HCT116 (cell line): Measurements from ENCODE around the gene DDX10. TPM values are rescaled to one million over a fixed set of nuclear protein-coding genes. Genes with fewer than 3 reads are reported as not detected.

Experiments
- ATAC-seq: fragments of 200-7000 bp; cut with Tn5 transposase; 2 replicates; pipeline ENCODE4 v1.9.1; 2020; ENCODE audit warnings: mild to moderate bottlenecking, moderate library complexity
- BruUV-seq: library from RNA; stranded (reverse); fragments of 400-500 nt; replicated peaks from 2 replicates; lab custom pipeline; 2021; lab: Mats Ljungman, UMichigan
- CTCF ChIA-PET: fragments of 300-600 bp; sonication (Branson Sonifier 250); formaldehyde crosslinking; loops from one replicate; lab custom pipeline; 2021; ENCODE audit warnings: antibody characterized with exemption; lab: Charles Lee
- POLR2A ChIA-PET: fragments of 300-600, 350-600 bp; sonication (Branson Sonifier 250); formaldehyde crosslinking; loops from one replicate; lab custom pipeline; 2021; ENCODE audit warnings: antibody characterized with exemption; lab: Charles Lee
- RAD21 ChIA-PET, 2 experiments: fragments of 300-600 bp; sonication (Branson Sonifier 250); formaldehyde crosslinking; loops; one replicate each; lab custom pipeline; 2023; ENCODE audit warnings: low total read pairs in 2 of 2; ENCODE audit not compliant: uncharacterized antibody in 2 of 2, unreplicated experiment in 2 of 2, low non-redundant PET in 1 of 2; lab: Charles Lee
- DNase-seq: peaks from one replicate; pipeline ENCODE4 v3.0.0-alpha.2; 2010; ENCODE audit warnings: low read depth, low spot score
- H2AFZ ChIP-seq: fragments of 200-600 bp; shearing (Covaris generic), sonication (generic); 2 replicates; pipeline ENCODE4 v1.6.1; 2017; ENCODE audit warnings: low read depth, mixed run types, mixed read lengths, antibody characterized with exemption, low read length; ENCODE audit not compliant: poor library complexity, severe bottlenecking
- H3K27ac ChIP-seq: 2 replicates; pipeline ENCODE4 v1.5.1; 2012; ENCODE audit warnings: low read depth, low read length
- H3K27me3 ChIP-seq: fragments of 200-600 bp; sonication (generic); 2 replicates; pipeline ENCODE4 v1.6.1; 2016; ENCODE audit warnings: mixed run types, low read length, mixed read lengths; ENCODE audit not compliant: insufficient read depth
- H3K36me3 ChIP-seq, 2 experiments: fragments of 200-500 bp in 1 of 2; fragments of 200-600 bp in 1 of 2; sonication (Bioruptor generic) in 1 of 2; sonication (generic) in 1 of 2; 2 replicates each; pipeline versions ENCODE4 v1.5.1 to v1.6.1; 2014 to 2016; ENCODE audit warnings: low read length in 2 of 2, inconsistent platforms in 1 of 2, mixed read lengths in 1 of 2, mixed run types in 1 of 2; ENCODE audit not compliant: insufficient read depth in 2 of 2, control insufficient read depth in 1 of 2
- H3K4me1 ChIP-seq, 2 experiments: fragments of 200-600 bp in 1 of 2; sonication (generic) in 1 of 2; 2 replicates each; pipeline versions ENCODE4 v1.5.1 to v1.6.1; 2012 to 2017; ENCODE audit warnings: low read length in 2 of 2, inconsistent platforms in 1 of 2, mild to moderate bottlenecking in 1 of 2, mixed read lengths in 1 of 2, mixed run types in 1 of 2, moderate library complexity in 1 of 2; ENCODE audit not compliant: insufficient read depth in 2 of 2, control insufficient read depth in 1 of 2
- H3K4me2 ChIP-seq: fragments of 200-600 bp; sonication (generic); 2 replicates; pipeline ENCODE4 v1.6.1; 2017; ENCODE audit warnings: mixed run types, low read length, mixed read lengths
- H3K4me3 ChIP-seq, 2 experiments: fragments of 200-600 bp in 1 of 2; sonication (generic) in 1 of 2; replicated peaks in 1 of 2; 2 replicates each; pipeline ENCODE4 v1.5.1; 2011 to 2016; ENCODE audit warnings: low read length in 2 of 2, control low read depth in 1 of 2, low read depth in 1 of 2, mild to moderate bottlenecking in 1 of 2, mixed read lengths in 1 of 2, mixed run types in 1 of 2
- H3K79me2 ChIP-seq: fragments of 200-600 bp; sonication (generic); 2 replicates; pipeline ENCODE4 v1.6.1; 2017; ENCODE audit warnings: mild to moderate bottlenecking, mixed run types, low read length, moderate library complexity, mixed read lengths; ENCODE audit not compliant: insufficient read depth
- H3K9ac ChIP-seq: fragments of 200-600 bp; sonication (generic); 2 replicates; pipeline ENCODE4 v1.6.1; 2016; ENCODE audit warnings: low read length, mixed read lengths
- H3K9me2 ChIP-seq: fragments of 200-600 bp; sonication (generic), shearing (Covaris generic); 2 replicates; pipeline ENCODE4 v1.6.1; 2017; ENCODE audit warnings: mixed run types, mild to moderate bottlenecking, moderate library complexity; ENCODE audit not compliant: insufficient read depth
- H3K9me3 ChIP-seq, 2 experiments: fragments of 200-500 bp in 1 of 2; fragments of 200-600 bp in 1 of 2; sonication (Bioruptor generic) in 1 of 2; sonication (generic) in 1 of 2; 2 replicates each; pipeline ENCODE4 v1.6.1; 2014 to 2017; ENCODE audit warnings: low read length in 2 of 2, mixed read lengths in 2 of 2, inconsistent platforms in 1 of 2, low read depth in 1 of 2, mild to moderate bottlenecking in 1 of 2, mixed run types in 1 of 2, moderate library complexity in 1 of 2; ENCODE audit not compliant: control insufficient read depth in 1 of 2, insufficient read depth in 1 of 2
- H4K20me1 ChIP-seq: fragments of 200-600 bp; sonication (generic), shearing (Covaris generic); 2 replicates; pipeline ENCODE4 v1.6.1; 2017; ENCODE audit warnings: mixed run types, mild to moderate bottlenecking, moderate library complexity; ENCODE audit not compliant: insufficient read depth
- CBX3 ChIP-seq: IDR thresholded peaks from 2 replicates; pipeline ENCODE4 v1.6.1; 2012; ENCODE audit warnings: low read depth
- CEBPB ChIP-seq: IDR thresholded peaks from 2 replicates; pipeline ENCODE4 v1.6.1; 2012; ENCODE audit warnings: low read depth
- FOSL1 ChIP-seq: IDR thresholded peaks from 2 replicates; pipeline ENCODE4 v1.6.1; 2012; ENCODE audit warnings: low read depth
- JUND ChIP-seq: IDR thresholded peaks from 2 replicates; pipeline ENCODE4 v1.6.1; 2012
- POLR2AphosphoS5 ChIP-seq: IDR thresholded peaks from 2 replicates; pipeline ENCODE4 v1.6.1; 2011; ENCODE audit warnings: mild to moderate bottlenecking, low read depth, low read length, moderate library complexity
- RAD21 ChIP-seq: IDR thresholded peaks from 2 replicates; pipeline ENCODE4 v1.6.1; 2012; ENCODE audit warnings: low read depth, mild to moderate bottlenecking
- SIN3A ChIP-seq: IDR thresholded peaks from 2 replicates; pipeline ENCODE4 v1.6.1; 2012; ENCODE audit warnings: low read depth
- SP1 ChIP-seq: IDR thresholded peaks from 2 replicates; pipeline ENCODE4 v1.6.1; 2012; ENCODE audit warnings: low read depth
- YY1 ChIP-seq: IDR thresholded peaks from 2 replicates; pipeline ENCODE4 v1.6.1; 2011; ENCODE audit warnings: low read length, low read depth, moderate library complexity, mild to moderate bottlenecking; ENCODE audit not compliant: insufficient replicate concordance; ENCODE audit errors: extremely low read depth
- ZNF274 ChIP-seq: fragments of 200-500 bp; sonication (Bioruptor generic); IDR thresholded peaks from 2 replicates; pipeline ENCODE4 v1.6.1; 2014; ENCODE audit warnings: mild to moderate bottlenecking, low read depth, low read length, inconsistent platforms
- intact Hi-C: fragments of 100-400 bp; cut with micrococcal nuclease; formaldehyde crosslinking; loops from 2 replicates; pipeline ENCODE4 v1.10.0; 2022
- total RNA-seq: library from RNA; stranded (reverse); gene quantifications from one replicate; pipeline ENCODE4 v1.2.1, GENCODE V29; 2021; ENCODE audit not compliant: unreplicated experiment

DDX10 gene
- total RNA-seq, 1 experiment from 2014 or later = 66.5 TPM

DNA sequence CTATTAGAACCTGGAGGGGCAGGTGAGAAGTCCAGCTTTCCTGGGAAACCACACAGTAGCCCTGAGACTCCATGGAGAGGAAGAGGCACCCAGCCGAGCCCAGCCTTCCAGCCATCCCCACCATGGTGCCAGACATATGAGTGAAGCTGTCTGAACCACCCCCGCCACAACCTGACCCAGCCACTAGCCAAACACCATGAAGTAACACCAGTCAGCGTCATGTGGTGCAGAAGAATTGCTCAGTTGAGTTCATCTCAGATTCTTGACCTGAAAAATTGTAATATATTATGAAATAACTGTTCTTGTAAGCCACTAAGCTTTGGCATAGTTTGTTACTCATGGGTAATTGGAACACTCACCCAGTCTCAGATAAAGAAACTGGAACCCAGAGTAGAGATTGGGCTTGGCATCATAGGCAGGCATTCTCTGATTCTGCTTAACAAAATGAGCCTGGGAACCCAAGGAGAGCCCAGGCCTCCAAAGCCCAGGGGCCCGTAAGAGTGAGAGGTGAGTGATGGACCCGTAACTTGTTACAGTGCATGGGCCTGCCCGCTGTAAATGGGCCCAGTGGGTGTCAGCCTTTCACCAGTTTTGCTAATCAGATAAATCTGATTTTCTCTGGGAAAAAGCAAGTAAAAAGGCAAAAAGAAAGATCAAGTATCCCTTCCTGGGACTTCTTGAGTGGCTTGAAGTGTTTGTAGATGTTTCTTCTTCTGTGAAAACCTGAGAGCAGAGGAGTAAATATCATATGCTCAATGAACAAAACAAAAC, 305.5 kb downstream of the DDX10 start:
- BruUV-seq = no TSS peak
- ATAC-seq (no peak), DNase-seq (no peak)
- Histone ChIP-seq H3K4me3 (no peak overlapping the region), H3K9me2 (no peaks in the 10 kb centered on the region), H3K27me3 (no peaks in the 10 kb centered on the region), H2AFZ (no peak overlapping the region), H3K9ac (no peak overlapping the region), H3K9me3 (no peaks in the 10 kb centered on the region), H3K79me2 (no peaks in the 10 kb centered on the region), H3K4me1 (peaks cover 8 to 17% of the 10 kb centered on the region in 2 experiments), H3K27ac (no peak overlapping the region), H3K36me3 (no peaks in the 10 kb centered on the region), H3K4me2 (no peak overlapping the region)
- intact Hi-C loops = no loop called here
- CTCF ChIA-PET = interaction anchor here (0.8 kb wide), 1 partner anchor 272 kb away, joined by 3 read pairs; no protein-coding TSS in a partner anchor
- POLR2A ChIA-PET = no interaction called here
- RAD21 ChIA-PET = no interaction called here
- TF ChIP-seq RAD21 (peak; percentile 23; the same call in 1 of the 2 replicates), CBX3 (no peak), CEBPB (no peak), JUND (no peak), YY1 (no peak), ZNF274 (no peak)
- TF ChIP-seq, all 23 proteins: peak for 1
- no peaks in the 10 kb centered on the region for H4K20me1 ChIP-seq

DNA sequence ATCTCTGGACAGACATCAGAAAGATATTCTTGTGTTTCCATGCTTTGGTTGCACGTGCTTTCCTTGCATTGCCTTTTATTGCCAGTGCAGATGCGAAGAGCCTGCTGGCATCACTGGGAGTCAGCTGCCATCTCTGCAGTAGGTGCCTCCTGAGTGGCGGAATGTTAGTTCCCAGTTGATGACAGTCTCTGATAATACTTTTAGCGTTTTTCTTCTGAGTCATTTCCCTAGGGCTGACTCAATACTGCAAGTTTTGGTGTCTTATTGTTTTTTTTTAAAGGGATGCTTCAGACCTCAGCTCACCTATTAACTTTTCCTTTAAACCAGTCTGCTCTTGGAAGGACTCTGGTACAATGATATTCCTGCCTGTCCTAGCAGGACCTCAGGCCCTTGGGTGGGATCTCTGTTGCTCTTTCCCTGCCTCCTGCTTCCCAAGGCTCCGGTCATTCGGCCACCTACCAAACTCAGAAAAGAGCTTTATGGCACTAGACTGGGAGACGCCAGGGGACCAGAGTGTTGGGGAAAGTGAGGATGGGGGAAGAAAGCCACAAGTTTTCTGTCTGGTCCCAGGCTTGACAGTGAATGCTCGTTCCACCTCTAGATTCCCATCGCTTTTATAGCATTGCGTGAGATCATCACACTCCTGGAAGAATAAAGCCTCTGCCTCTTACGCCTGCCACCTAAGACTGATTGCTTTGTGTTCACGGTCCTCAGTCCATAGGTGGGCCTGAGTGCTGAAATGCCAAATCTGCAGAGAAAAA, 308.7 kb downstream of the DDX10 start:
- Histone ChIP-seq H3K9me3 (no peaks in the 10 kb centered on the region), H3K36me3 (no peaks in the 10 kb centered on the region), H3K9ac (no peak overlapping the region), H3K27ac (no peak overlapping the region), H3K27me3 (no peaks in the 10 kb centered on the region), H3K4me1 (peaks cover 8 to 17% of the 10 kb centered on the region in 2 experiments), H3K4me3 (no peak overlapping the region), H3K9me2 (no peaks in the 10 kb centered on the region), H4K20me1 (no peaks in the 10 kb centered on the region), H2AFZ (no peak overlapping the region), H3K4me2 (peak overlapping the region; percentile 51), H3K79me2 (no peaks in the 10 kb centered on the region)
- CTCF ChIA-PET = no interaction called here
- ATAC-seq (peak; percentile 84), DNase-seq (no peak)
- intact Hi-C loops = no loop called here
- RAD21 ChIA-PET = no interaction called here
- TF ChIP-seq SIN3A (peak; percentile 40; the same call in 1 of the 2 replicates), CBX3 (no peak), RAD21 (0 out of 2 replicates have a peak, but pooled peaks have one; percentile 6), SP1 (peak; percentile 36; the same call in 1 of the 2 replicates), CEBPB (peak; percentile 49; the same call in 1 of the 2 replicates), POLR2AphosphoS5 (no peak), FOSL1 (peak; percentile 81), JUND (peak; percentile 74)
- BruUV-seq = no TSS peak
- POLR2A ChIA-PET = no interaction called here
